H1 (cell line): Measurements from ENCODE around the gene CENPX. TPM values are rescaled to one million over a fixed set of nuclear protein-coding genes. Genes with fewer than 3 reads are reported as not detected.

ENCODE experiments used
- HDAC2 ChIP-seq, 2 experiments: fragments of 300-600 bp in 1 of 2; sonication (generic) in 1 of 2; IDR thresholded peaks; 2 replicates each; pipeline ENCODE4 v1.6.1; 2011 to 2012; ENCODE audit warnings: low read depth in 2 of 2, low read length in 2 of 2, mild to moderate bottlenecking in 2 of 2, moderate library complexity in 2 of 2, borderline replicate concordance in 1 of 2, inconsistent platforms in 1 of 2
- POU5F1 ChIP-seq: IDR thresholded peaks from 2 replicates; pipeline ENCODE4 v1.6.1; 2011; ENCODE audit warnings: low read depth, mild to moderate bottlenecking, low read length, moderate library complexity
- RAD21 ChIP-seq, 2 experiments: IDR thresholded peaks in 1 of 2; conservative IDR thresholded peaks in 1 of 2; 2 replicates each; pipeline ENCODE4 v1.6.1; 2011; ENCODE audit warnings: low read depth in 2 of 2, low read length in 2 of 2, improper control_type of control experiment in 1 of 2, inconsistent platforms in 1 of 2, mild to moderate bottlenecking in 1 of 2, moderate library complexity in 1 of 2
- RBBP5 ChIP-seq: IDR thresholded peaks from 2 replicates; pipeline ENCODE4 v1.7.1; 2012; ENCODE audit warnings: low read depth, mild to moderate bottlenecking, inconsistent platforms, low read length, moderate library complexity, borderline replicate concordance
- SP4 ChIP-seq: IDR thresholded peaks from 2 replicates; pipeline ENCODE4 v1.6.1; 2012; ENCODE audit warnings: low read length, inconsistent platforms
- polyA plus RNA-seq, 7 experiments: library from polyadenylated mRNA; depleted of rRNA in 3 of 7; stranded (reverse) in 5 of 7; unstranded in 2 of 7; fragments of >200 nt in 5 of 7; fragments of 200-250 nt in 2 of 7; gene quantifications; 1 replicate in 5 of 7; 2 replicates in 1 of 7; 4 replicates in 1 of 7; pipeline versions ENCODE4 v1.2.1 to v1.2.3, GENCODE V29; 2011 to 2013; ENCODE audit warnings: missing spikeins in 2 of 7, mixed read lengths in 2 of 7
- total RNA-seq: library from RNA; stranded (reverse); fragmentation: NEBNext Ultra II Directional; extraction: Animal tissue kit (Norgen Biotek cat#: 25700); gene quantifications from 2 replicates; pipeline ENCODE4 v1.2.1, GENCODE V29; 2021

CENPX gene
- total and polyA plus RNA-seq, 2 of the 8 experiments (the other 6 are each of a cell fraction or from before 2014, with no cell fraction given), result 116 to 122 TPM

- TF ChIP-seq HDAC2 (IDR thresholded peaks at IDR 0.05; ENCODE audit: borderline replicate concordance in 1 of 2, low read depth in 2 of 2, low read length in 2 of 2) (no peak), RBBP5 (no peak), RAD21 (IDR thresholded peaks at IDR 0.05 in 1 of 2, conservative IDR thresholded peaks at IDR 0.05 in 1 of 2; ENCODE audit: low read depth in 2 of 2, low read length in 2 of 2) (no peak), POU5F1 (no peak), SP4 (no peak)
These were observed 49.2 kb downstream of the CENPX start (continued) for GRCh38 chr17:81973432-81973831.
